ENCODE measurements around the gene POMGNT2.

The POMGNT2 gene

GRCh38 chr3:43077261-43077660 lies 28.6 kb downstream of the POMGNT2 start:
- no peak overlapping the region for H3K4me3 ChIP-seq (ENCODE audit: low read depth, low read length)
- TF ChIP-seq CTCF (IDR thresholded peaks at IDR 0.05; ENCODE audit: low read depth, low read length), result no peak

GRCh38 chr3:43076857-43077256 lies 29.0 kb downstream of the POMGNT2 start:
- TF ChIP-seq CTCF (IDR thresholded peaks at IDR 0.05; ENCODE audit: low read depth, low read length), result no peak
- H3K4me3 ChIP-seq (ENCODE audit: low read depth, low read length), result no peak overlapping the region

DNA sequence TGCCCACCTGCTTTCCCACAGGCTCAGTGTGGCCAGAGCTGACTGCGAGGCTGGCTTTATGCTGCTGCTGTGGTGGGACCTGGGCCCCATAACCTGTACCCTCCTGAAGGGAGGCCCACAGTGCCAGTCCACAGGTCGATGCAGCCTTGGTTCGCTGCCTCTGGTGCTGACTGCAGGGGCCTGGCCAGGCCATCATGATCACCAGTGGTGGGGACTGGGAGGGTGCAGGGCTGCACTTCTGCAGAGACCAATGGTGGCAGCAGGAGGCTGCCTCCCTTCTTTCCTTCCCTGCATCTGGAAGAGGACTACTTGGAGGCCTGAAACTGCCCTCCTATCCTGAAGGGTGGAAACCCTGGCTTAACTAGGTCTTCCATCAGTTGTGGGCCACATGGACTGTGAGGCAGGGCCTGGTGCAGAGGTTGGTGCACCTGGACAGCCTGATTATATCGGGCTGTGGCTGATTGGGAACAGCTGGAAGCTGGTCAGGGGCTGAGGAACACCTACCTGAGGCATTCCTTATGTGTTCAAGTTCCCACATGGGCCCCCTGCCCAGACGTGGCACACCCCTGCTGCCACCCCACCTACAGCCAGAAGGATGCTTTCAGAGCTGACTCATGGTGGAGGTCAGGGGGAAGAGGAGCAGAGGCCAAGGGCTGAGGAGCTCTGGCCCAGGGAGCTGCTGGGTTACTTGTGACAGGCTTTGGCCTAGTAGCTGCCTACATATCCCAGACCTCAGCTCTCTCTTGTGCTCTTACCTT lies 29.8 kb downstream of the POMGNT2 start:
- H3K4me3 ChIP-seq (ENCODE audit: low read depth, low read length), result no peak overlapping the region
- TF ChIP-seq CTCF (IDR thresholded peaks at IDR 0.05; ENCODE audit: low read depth, low read length), result no peak

DNA sequence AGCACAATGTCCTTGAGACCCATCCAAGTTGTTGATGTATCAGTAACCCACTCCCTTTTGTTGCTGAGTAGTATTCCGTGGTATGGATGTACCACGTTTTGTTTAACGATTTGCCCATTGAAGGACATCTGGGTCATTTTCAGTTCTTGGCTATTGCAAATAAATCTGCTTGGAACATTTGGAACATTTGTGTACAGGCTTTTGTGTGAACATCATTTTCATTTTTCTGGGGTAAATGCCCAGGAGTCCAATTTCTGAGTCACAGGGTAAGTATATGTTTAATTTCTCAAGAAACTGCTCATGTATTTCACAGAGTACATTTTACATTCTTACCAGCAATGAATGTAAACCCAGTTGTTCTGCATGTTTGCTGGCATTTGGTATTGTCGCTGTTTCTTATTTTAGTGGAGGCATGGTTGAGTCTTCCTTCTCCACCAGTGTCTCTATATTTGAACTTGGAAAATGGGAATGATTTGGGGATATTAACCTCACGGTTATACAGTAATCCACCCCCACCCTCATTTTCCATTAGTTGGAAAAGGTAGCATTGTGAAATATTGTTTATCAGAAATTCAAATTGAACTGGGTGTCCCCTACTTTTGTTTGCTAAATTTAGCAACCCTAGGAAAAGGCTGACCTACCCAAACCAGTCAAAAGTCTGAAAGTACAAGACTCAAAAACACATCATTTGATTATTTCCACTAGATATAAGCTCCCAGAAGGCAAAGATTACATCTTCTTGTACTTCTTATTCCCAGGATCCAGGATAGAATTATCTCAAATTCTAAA lies 30.8 kb downstream of the POMGNT2 start:
- H3K4me3 ChIP-seq (ENCODE audit: low read depth, low read length), result no peak overlapping the region
- no peak for TF ChIP-seq CTCF (IDR thresholded peaks at IDR 0.05; ENCODE audit: low read depth, low read length)

GRCh38 chr3:43074482-43074881 lies 31.4 kb downstream of the POMGNT2 start:
- no peak for TF ChIP-seq CTCF (IDR thresholded peaks at IDR 0.05; ENCODE audit: low read depth, low read length)
- H3K4me3 ChIP-seq (ENCODE audit: low read depth, low read length), result no peak overlapping the region

- TF ChIP-seq CTCF (IDR thresholded peaks at IDR 0.05; ENCODE audit: low read depth, low read length), result no peak
- H3K4me3 ChIP-seq (ENCODE audit: low read depth, low read length), result no peak overlapping the region
Measured at GRCh38 chr3:43073836-43074220, 32.1 kb downstream of the POMGNT2 start.
